ENCODE results near the gene PEF1. TPM values are rescaled to one million over a fixed set of nuclear protein-coding genes. Genes with fewer than 3 reads are reported as not detected.

PEF1 gene
- total and polyA plus RNA-seq, 2 donors (not counting 3 experiments of a cell fraction or from before 2014, with no cell fraction given) = 73.3 to 161 TPM

DNA sequence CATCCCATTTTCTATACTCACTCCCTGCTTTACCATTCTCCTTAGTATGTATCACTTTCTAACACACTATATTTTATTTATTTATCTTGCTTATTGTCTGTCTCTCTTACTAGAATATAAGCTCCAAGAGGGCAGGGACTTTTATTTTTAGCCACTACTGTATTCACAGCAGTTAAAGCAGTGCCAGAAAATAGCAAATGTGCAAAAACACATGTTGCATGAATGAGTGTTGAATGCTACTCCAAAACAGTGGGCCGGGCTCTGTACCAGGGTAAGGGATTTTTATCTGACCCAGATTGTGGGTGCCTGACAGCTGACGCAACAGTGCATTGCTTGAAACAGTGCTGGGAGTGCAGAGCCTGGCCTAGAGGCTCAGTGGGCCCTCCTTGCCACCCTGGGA, 34.4 kb upstream of the PEF1 start:
- Histone ChIP-seq H3K4me2 (ENCODE audit: insufficient read depth, low read length) (no peak overlapping the region), H3K36me3 (ENCODE audit: control insufficient read depth in 2 of 2, extremely low read depth in 1 of 2, insufficient read depth in 2 of 2, low read length in 2 of 2) (no peaks in the 10 kb centered on the region), H3K9me1 (replicated peaks; ENCODE audit: control insufficient read depth, extremely low read depth, insufficient read depth, low read length) (no peaks in the 10 kb centered on the region), H3K27ac (ENCODE audit: insufficient read depth, low read depth, low read length) (no peak overlapping the region), H3K9ac (replicated peaks; ENCODE audit: extremely low read depth, insufficient read depth, low read length) (no peak overlapping the region), H3K4me1 (ENCODE audit: control insufficient read depth, extremely low read depth, insufficient read depth, low read length) (peaks cover 19% of the 10 kb centered on the region), H2AFZ (ENCODE audit: low read depth, low read length) (no peak overlapping the region), H3K9me3 (replicated peaks; ENCODE audit: control insufficient read depth, insufficient read depth, low read length) (no peaks in the 10 kb centered on the region), H4K20me1 (replicated peaks; ENCODE audit: control insufficient read depth, extremely low read depth, insufficient read depth, low read length) (no peaks in the 10 kb centered on the region), H3K4me3 (replicated peaks in 1 of 3; ENCODE audit: insufficient read depth in 1 of 3, low read depth in 1 of 3, low read length in 3 of 3) (no peak overlapping the region), H3K79me2 (ENCODE audit: control insufficient read depth, insufficient read depth, low read length) (no peaks in the 10 kb centered on the region), H3K27me3 (ENCODE audit: control insufficient read depth in 2 of 2, insufficient read depth in 2 of 2, low read length in 2 of 2) (no peaks in the 10 kb centered on the region)
- DNase-seq (ENCODE audit: low read depth, low spot score) = no peak
- FAIRE-seq = no peak
- dilution Hi-C loops (cut with MboI; ENCODE audit: extremely low pct_ligation_motif_present, low sequenced_read_pairs) = no loop called here
- intact Hi-C loops (cut with micrococcal nuclease) = no loop called here
- TF ChIP-seq JUN (IDR thresholded peaks at IDR 0.05; ENCODE audit: borderline replicate concordance, insufficient read depth, insufficient read length, low read depth) (no peak), MYC (IDR thresholded peaks at IDR 0.05; ENCODE audit: low read depth, low read length) (no peak), GATA2 (IDR thresholded peaks at IDR 0.05; ENCODE audit: insufficient read depth, insufficient read length, low read depth, low read length) (no peak)
- TF ChIP-seq, protein P1, sequence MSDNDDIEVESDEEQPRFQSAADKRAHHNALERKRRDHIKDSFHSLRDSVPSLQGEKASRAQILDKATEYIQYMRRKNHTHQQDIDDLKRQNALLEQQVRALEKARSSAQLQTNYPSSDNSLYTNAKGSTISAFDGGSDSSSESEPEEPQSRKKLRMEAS (IDR thresholded peaks at IDR 0.05; ENCODE audit: insufficient read depth, insufficient read length) = no peak
- TF ChIP-seq, protein P2, sequence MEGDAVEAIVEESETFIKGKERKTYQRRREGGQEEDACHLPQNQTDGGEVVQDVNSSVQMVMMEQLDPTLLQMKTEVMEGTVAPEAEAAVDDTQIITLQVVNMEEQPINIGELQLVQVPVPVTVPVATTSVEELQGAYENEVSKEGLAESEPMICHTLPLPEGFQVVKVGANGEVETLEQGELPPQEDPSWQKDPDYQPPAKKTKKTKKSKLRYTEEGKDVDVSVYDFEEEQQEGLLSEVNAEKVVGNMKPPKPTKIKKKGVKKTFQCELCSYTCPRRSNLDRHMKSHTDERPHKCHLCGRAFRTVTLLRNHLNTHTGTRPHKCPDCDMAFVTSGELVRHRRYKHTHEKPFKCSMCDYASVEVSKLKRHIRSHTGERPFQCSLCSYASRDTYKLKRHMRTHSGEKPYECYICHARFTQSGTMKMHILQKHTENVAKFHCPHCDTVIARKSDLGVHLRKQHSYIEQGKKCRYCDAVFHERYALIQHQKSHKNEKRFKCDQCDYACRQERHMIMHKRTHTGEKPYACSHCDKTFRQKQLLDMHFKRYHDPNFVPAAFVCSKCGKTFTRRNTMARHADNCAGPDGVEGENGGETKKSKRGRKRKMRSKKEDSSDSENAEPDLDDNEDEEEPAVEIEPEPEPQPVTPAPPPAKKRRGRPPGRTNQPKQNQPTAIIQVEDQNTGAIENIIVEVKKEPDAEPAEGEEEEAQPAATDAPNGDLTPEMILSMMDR (IDR thresholded peaks at IDR 0.05; ENCODE audit: extremely low read depth in 1 of 2, insufficient read depth in 1 of 2, low read depth in 1 of 2, low read length in 2 of 2) = no peak
- ChIA-PET CTCF (interaction anchor here (0.6 to 1.5 kb wide), 3 partner anchors 15 to 110 kb away, joined by 3 to 5 read pairs (median 5); no protein-coding TSS in a partner anchor), POLR2A (no interaction called here)
- no TSS peak for BruUV-seq (replicated peaks)

DNA sequence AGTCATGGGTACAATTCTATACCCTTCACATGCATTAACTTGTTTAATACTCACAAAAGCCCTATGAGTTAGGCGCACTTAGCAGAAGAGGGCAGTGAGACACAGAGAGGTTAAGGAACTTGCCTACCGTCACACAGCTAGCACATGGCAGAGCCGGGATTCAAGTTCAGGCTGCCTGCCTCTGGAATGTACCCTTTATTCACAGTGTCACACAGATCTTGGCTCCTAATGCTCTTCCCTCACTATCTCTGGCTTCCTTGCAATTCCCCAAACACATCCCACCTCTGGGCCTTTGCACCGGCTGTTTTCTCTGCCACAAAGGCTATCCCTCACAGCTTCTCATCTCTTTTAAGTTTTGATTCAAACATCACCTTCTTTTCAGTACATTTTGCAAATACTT, 34.0 kb upstream of the PEF1 start:
- no TSS peak for BruUV-seq (replicated peaks)
- no peaks in the 10 kb centered on the region for H3K27me3 ChIP-seq (ENCODE audit: control insufficient read depth in 2 of 2, insufficient read depth in 2 of 2, low read length in 2 of 2)
- no peak overlapping the region for H3K27ac ChIP-seq (ENCODE audit: insufficient read depth, low read depth, low read length)
- H4K20me1 ChIP-seq (replicated peaks; ENCODE audit: control insufficient read depth, extremely low read depth, insufficient read depth, low read length) = no peaks in the 10 kb centered on the region
- H2AFZ ChIP-seq (ENCODE audit: low read depth, low read length) = no peak overlapping the region
- no peak for FAIRE-seq
- ChIA-PET CTCF (interaction anchor here (1.0 to 1.5 kb wide), 3 partner anchors 14 to 111 kb away, joined by 5 to 6 read pairs (median 5); no protein-coding TSS in a partner anchor), POLR2A (no interaction called here)
- dilution Hi-C loops (cut with MboI; ENCODE audit: extremely low pct_ligation_motif_present, low sequenced_read_pairs) = no loop called here
- DNase-seq (ENCODE audit: low read depth, low spot score) = no peak
- intact Hi-C loops (cut with micrococcal nuclease) = no loop called here
- TF ChIP-seq JUN (IDR thresholded peaks at IDR 0.05; ENCODE audit: borderline replicate concordance, insufficient read depth, insufficient read length, low read depth) (no peak), POLR2A (IDR thresholded peaks at IDR 0.05; ENCODE audit: low read depth, low read length) (no peak), GATA2 (IDR thresholded peaks at IDR 0.05; ENCODE audit: insufficient read depth, insufficient read length, low read depth, low read length) (no peak), POLR2AphosphoS5 (IDR thresholded peaks at IDR 0.05; ENCODE audit: insufficient read depth, low read depth, low read length) (no peak), EZH2 (IDR thresholded peaks at IDR 0.05; ENCODE audit: borderline replicate concordance, low read depth, low read length, severe bottlenecking) (no peak)
- TF ChIP-seq, protein P1 (IDR thresholded peaks at IDR 0.05; ENCODE audit: insufficient read depth, insufficient read length) = no peak
- H3K4me1 ChIP-seq (ENCODE audit: control insufficient read depth, extremely low read depth, insufficient read depth, low read length) = peaks cover 19% of the 10 kb centered on the region
- H3K9me3 ChIP-seq (replicated peaks; ENCODE audit: control insufficient read depth, insufficient read depth, low read length) = no peaks in the 10 kb centered on the region
- H3K36me3 ChIP-seq (ENCODE audit: control insufficient read depth in 2 of 2, extremely low read depth in 1 of 2, insufficient read depth in 2 of 2, low read length in 2 of 2) = no peaks in the 10 kb centered on the region
- no peaks in the 10 kb centered on the region for H3K9me1 ChIP-seq (replicated peaks; ENCODE audit: control insufficient read depth, extremely low read depth, insufficient read depth, low read length)
- H3K79me2 ChIP-seq (ENCODE audit: control insufficient read depth, insufficient read depth, low read length) = no peaks in the 10 kb centered on the region
- no peak overlapping the region for H3K9ac ChIP-seq (replicated peaks; ENCODE audit: extremely low read depth, insufficient read depth, low read length)
- no peak overlapping the region for H3K4me2 ChIP-seq (ENCODE audit: insufficient read depth, low read length)
- H3K4me3 ChIP-seq (replicated peaks in 1 of 3; ENCODE audit: insufficient read depth in 1 of 3, low read depth in 1 of 3, low read length in 3 of 3) = no peak overlapping the region
